ENCODE results near the gene FOXJ3. TPM values are rescaled to one million over a fixed set of nuclear protein-coding genes. Genes with fewer than 3 reads are reported as not detected.

Gene FOXJ3
- total RNA-seq, 2 donors from 2014 or later = 30.6 to 62.0 TPM

DNA sequence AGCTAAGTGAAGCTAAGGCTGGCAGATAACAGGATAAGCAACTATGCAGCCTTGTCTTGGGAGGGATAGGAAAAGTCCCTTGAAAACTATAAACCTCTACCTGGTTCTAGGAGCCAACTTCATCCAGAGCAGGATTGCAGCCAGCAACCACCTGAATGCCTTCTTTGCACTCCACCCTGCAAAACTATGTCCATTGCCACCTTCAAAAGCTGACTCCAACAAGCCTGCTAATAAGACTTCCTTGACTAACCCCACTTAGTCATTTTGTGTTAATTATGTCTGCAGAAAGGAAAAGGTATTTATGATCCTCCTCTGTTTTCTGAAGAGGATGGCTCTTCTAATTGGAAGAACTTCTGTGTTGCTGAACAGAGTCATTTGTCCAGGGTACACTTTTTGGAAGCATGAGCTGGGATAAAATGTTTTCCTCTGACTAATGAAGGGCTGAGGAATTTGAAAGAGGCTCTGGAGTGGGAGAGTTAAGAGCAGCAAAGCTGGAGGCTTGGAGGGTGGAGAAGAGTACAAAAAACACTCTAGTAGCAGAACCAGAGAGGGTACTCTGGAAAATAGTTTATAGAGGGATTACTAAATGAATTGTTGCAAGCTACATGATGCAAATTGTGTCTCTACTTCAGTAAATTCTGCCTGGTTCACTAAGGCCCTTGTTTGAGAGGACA lies 36.0 kb upstream of the FOXJ3 start:
- ATAC-seq (ENCODE audit: insufficient number of reproducible peaks, low FRiP score, low read depth) (no peak), DNase-seq (ENCODE audit: low spot score) (no peak)
- H3K4me1 ChIP-seq (ENCODE audit: control insufficient read depth in 1 of 2, low read depth in 2 of 2) = no peaks in the 10 kb centered on the region
- H3K27me3 ChIP-seq (replicated peaks; ENCODE audit: insufficient read depth) = no peaks in the 10 kb centered on the region
- TF ChIP-seq, protein P1, sequence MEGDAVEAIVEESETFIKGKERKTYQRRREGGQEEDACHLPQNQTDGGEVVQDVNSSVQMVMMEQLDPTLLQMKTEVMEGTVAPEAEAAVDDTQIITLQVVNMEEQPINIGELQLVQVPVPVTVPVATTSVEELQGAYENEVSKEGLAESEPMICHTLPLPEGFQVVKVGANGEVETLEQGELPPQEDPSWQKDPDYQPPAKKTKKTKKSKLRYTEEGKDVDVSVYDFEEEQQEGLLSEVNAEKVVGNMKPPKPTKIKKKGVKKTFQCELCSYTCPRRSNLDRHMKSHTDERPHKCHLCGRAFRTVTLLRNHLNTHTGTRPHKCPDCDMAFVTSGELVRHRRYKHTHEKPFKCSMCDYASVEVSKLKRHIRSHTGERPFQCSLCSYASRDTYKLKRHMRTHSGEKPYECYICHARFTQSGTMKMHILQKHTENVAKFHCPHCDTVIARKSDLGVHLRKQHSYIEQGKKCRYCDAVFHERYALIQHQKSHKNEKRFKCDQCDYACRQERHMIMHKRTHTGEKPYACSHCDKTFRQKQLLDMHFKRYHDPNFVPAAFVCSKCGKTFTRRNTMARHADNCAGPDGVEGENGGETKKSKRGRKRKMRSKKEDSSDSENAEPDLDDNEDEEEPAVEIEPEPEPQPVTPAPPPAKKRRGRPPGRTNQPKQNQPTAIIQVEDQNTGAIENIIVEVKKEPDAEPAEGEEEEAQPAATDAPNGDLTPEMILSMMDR (IDR thresholded peaks at IDR 0.05) = no peak
- no peaks in the 10 kb centered on the region for H3K9me3 ChIP-seq
- no peak overlapping the region for H3K4me3 ChIP-seq
- H3K36me3 ChIP-seq = no peaks in the 10 kb centered on the region
- H3K27ac ChIP-seq = no peak overlapping the region

DNA sequence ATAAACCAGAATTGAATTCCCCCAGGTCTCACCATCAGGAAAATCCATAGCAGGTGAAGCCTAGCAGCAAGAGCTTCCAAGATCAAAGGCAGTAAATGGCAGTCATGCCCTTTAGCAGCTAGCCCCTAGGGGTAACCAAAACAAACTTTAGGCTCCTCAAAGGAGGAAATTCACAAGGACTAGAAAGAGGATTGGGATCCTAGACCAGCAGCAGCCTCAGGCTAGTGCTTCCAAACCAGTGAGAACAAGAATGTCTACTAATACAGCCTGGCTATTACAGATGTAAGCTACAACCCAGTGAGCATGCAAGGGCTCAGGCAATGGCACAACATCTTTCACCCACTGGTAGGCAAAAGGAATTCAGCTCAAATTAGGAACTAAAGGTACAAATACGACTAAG lies 34.4 kb upstream of the FOXJ3 start:
- Histone ChIP-seq H3K4me1 (ENCODE audit: control insufficient read depth in 1 of 2, low read depth in 2 of 2) (no peaks in the 10 kb centered on the region), H3K9me3 (no peaks in the 10 kb centered on the region), H3K36me3 (no peaks in the 10 kb centered on the region), H3K27ac (no peak overlapping the region), H3K27me3 (replicated peaks; ENCODE audit: insufficient read depth) (no peaks in the 10 kb centered on the region), H3K4me3 (no peak overlapping the region)
- ATAC-seq (ENCODE audit: insufficient number of reproducible peaks, low FRiP score, low read depth) = no peak
- TF ChIP-seq, protein P1 (IDR thresholded peaks at IDR 0.05) = no peak
- DNase-seq (ENCODE audit: low spot score) = no peak

DNA sequence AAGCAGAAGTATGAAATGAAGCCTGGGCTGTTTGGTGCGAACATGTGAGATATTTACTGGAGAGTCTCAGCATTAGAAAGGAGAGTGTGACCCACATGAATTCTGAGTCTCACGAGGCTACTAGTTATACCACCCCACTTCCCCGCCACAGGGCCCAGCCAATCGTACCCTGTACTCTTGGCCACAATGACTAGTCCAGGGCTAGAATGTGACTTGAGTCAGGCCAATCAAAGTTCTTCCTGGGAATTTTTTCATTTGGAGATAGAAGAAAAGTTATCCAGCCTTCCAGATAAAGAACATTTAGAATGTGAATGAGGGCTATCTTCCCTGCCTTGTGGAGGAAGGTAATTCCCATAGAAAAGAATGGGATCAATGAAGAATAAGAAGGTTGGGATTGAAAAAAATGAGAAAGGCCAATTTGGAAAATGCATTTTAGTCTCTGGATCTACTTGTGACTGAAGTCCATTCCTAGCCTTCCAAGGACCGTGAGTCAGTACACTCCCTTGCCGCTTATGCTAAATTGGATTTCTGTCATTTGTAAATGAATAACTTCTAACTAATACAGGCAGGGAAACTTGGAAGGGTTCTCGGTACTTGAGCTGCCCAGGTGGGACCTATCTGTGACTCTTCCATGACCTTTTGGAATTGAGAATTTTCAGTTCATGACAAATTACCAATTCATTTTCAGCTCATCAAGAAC lies 33.2 kb upstream of the FOXJ3 start:
- no peak for DNase-seq (ENCODE audit: low spot score)
- H3K36me3 ChIP-seq = no peaks in the 10 kb centered on the region
- TF ChIP-seq, protein P1 (IDR thresholded peaks at IDR 0.05) = no peak
- no peaks in the 10 kb centered on the region for H3K27me3 ChIP-seq (replicated peaks; ENCODE audit: insufficient read depth)
- no peak overlapping the region for H3K27ac ChIP-seq
- no peak for ATAC-seq (ENCODE audit: insufficient number of reproducible peaks, low FRiP score, low read depth)
- H3K4me3 ChIP-seq = no peak overlapping the region
- no peaks in the 10 kb centered on the region for H3K4me1 ChIP-seq (ENCODE audit: control insufficient read depth in 1 of 2, low read depth in 2 of 2)
- H3K9me3 ChIP-seq = no peaks in the 10 kb centered on the region

DNA sequence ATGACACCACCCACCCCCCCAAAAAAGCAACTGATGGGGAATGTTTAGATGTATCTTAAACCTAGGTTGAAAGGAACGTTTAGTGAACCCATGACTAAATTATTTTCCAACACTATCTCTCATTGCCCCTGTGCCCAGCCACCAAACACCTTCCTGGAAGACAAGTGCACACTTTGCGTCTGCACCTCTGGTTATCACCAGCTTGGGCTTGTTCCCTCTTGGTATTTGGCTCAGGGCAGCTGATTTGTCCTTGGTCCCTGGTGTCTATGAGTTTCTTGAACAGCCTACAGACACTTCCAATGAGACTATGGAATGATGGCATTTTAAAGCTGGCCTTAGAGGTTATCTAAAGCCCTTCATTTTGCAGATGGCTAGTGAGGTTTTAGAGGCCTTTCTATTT lies 30.1 kb upstream of the FOXJ3 start:
- TF ChIP-seq, protein P1 (IDR thresholded peaks at IDR 0.05) = no peak
- no peaks in the 10 kb centered on the region for H3K4me1 ChIP-seq (ENCODE audit: control insufficient read depth in 1 of 2, low read depth in 2 of 2)

DNA sequence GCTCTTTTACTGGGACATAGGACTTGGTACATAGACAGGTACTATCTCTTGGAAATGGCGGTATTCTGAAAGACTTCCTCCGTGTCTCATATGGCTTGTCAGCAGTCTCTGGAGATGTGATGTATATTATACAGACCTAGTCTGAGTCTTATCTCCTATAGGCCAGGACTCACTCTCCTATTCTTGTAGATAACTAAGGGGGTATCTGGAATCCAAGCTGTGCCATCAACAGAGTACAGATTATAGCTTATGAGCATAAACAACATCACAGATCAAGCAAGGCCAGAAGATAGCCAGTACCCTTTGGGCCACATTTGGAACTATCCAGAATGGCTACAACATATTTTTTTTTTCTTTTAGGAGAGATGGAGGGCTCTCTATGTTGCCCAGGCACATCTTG lies 29.5 kb upstream of the FOXJ3 start:
- Histone ChIP-seq H3K4me3 (no peak overlapping the region), H3K27ac (no peak overlapping the region), H3K4me1 (ENCODE audit: control insufficient read depth in 1 of 2, low read depth in 2 of 2) (no peaks in the 10 kb centered on the region), H3K36me3 (no peaks in the 10 kb centered on the region), H3K27me3 (replicated peaks; ENCODE audit: insufficient read depth) (no peaks in the 10 kb centered on the region), H3K9me3 (no peaks in the 10 kb centered on the region)
- ATAC-seq (ENCODE audit: insufficient number of reproducible peaks, low FRiP score, low read depth) = no peak
- no peak for DNase-seq (ENCODE audit: low spot score)
- TF ChIP-seq, protein P1 (IDR thresholded peaks at IDR 0.05) = no peak

More for the DNA sequence above, 30.1 kb upstream of the FOXJ3 start:
- ATAC-seq (ENCODE audit: insufficient number of reproducible peaks, low FRiP score, low read depth) = no peak
- no peak overlapping the region for H3K27ac ChIP-seq
- no peak overlapping the region for H3K4me3 ChIP-seq
- no peaks in the 10 kb centered on the region for H3K27me3 ChIP-seq (replicated peaks; ENCODE audit: insufficient read depth)
- no peaks in the 10 kb centered on the region for H3K9me3 ChIP-seq
- H3K36me3 ChIP-seq = no peaks in the 10 kb centered on the region
- DNase-seq (ENCODE audit: low spot score) = no peak

Data from thoracic aorta (tissue), 2 donors.